ENCODE measurements around the gene UPB1.

- TF ChIP-seq, protein P1, sequence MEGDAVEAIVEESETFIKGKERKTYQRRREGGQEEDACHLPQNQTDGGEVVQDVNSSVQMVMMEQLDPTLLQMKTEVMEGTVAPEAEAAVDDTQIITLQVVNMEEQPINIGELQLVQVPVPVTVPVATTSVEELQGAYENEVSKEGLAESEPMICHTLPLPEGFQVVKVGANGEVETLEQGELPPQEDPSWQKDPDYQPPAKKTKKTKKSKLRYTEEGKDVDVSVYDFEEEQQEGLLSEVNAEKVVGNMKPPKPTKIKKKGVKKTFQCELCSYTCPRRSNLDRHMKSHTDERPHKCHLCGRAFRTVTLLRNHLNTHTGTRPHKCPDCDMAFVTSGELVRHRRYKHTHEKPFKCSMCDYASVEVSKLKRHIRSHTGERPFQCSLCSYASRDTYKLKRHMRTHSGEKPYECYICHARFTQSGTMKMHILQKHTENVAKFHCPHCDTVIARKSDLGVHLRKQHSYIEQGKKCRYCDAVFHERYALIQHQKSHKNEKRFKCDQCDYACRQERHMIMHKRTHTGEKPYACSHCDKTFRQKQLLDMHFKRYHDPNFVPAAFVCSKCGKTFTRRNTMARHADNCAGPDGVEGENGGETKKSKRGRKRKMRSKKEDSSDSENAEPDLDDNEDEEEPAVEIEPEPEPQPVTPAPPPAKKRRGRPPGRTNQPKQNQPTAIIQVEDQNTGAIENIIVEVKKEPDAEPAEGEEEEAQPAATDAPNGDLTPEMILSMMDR (conservative IDR thresholded peaks at IDR 0.05), result no peak
- no peak for TF ChIP-seq ZFX (IDR thresholded peaks at IDR 0.05)
Observed at GRCh38 chr22:24571266-24571665, 76.1 kb downstream of the UPB1 start.
